HEK293 (cell line): ENCODE measurements around the gene JADE3.

Experiments used
- CTCF ChIA-PET: fragments of 350-600 bp; formaldehyde crosslinking; extraction: SDS; loops from one replicate; lab custom pipeline; 2021; ENCODE audit warnings: antibody characterized with exemption; lab: Yijun Ruan, JAX
- POLR2A ChIA-PET: fragments of 300-600 bp; formaldehyde crosslinking; extraction: SDS; loops from one replicate; lab custom pipeline; 2020; ENCODE audit warnings: antibody characterized with exemption, inconsistent platforms; lab: Yijun Ruan, JAX
- H3K27ac ChIP-seq: fragments of 200-500 bp; sonication (Bioruptor generic); 2 replicates; pipeline ENCODE4 v1.5.1; 2014; ENCODE audit warnings: low read depth, low read length, control low read depth, inconsistent platforms; ENCODE audit errors: extremely low read depth
- H3K36me3 ChIP-seq, 2 experiments: fragments of 200-500 bp in 1 of 2; sonication (Bioruptor generic) in 1 of 2; 1 replicate in 1 of 2; 2 replicates in 1 of 2; pipeline ENCODE4 v1.5.1; 2014 to 2017; ENCODE audit warnings: inconsistent platforms in 2 of 2, low read length in 2 of 2; ENCODE audit not compliant: control insufficient read depth in 2 of 2, insufficient read depth in 1 of 2
- H3K4me1 ChIP-seq: fragments of 200-500 bp; sonication (Bioruptor generic); 2 replicates; pipeline ENCODE4 v1.5.1; 2014; ENCODE audit warnings: mild to moderate bottlenecking, low read length, inconsistent platforms; ENCODE audit not compliant: control insufficient read depth, insufficient read depth
- H3K4me3 ChIP-seq: 2 replicates; pipeline ENCODE4 v1.5.1; 2011; ENCODE audit warnings: low read depth, mild to moderate bottlenecking, control low read depth, low read length, moderate library complexity
- H3K9me3 ChIP-seq: fragments of 200-500 bp; sonication (Bioruptor generic); 2 replicates; pipeline ENCODE4 v1.5.1; 2014; ENCODE audit warnings: low read depth, low read length, inconsistent platforms; ENCODE audit not compliant: control insufficient read depth, insufficient read depth
- MYNN ChIP-seq: fragments of 450-650 bp; formaldehyde crosslinking; IDR thresholded peaks from 2 replicates; pipeline ENCODE4 v1.5.1; 2016; ENCODE audit warnings: missing biosample characterization, missing genetic modification characterization, borderline replicate concordance
- SP2 ChIP-seq: fragments of 450-650 bp; formaldehyde crosslinking; IDR thresholded peaks from 2 replicates; pipeline ENCODE4 v1.5.1; 2016; ENCODE audit warnings: missing biosample characterization, missing genetic modification characterization
- SP7 ChIP-seq: fragments of 450-650 bp; formaldehyde crosslinking; IDR thresholded peaks from 2 replicates; pipeline ENCODE4 v1.5.1; 2016; ENCODE audit warnings: missing biosample characterization, missing genetic modification characterization
- ZNF133 ChIP-seq: fragments of 450-650 bp; formaldehyde crosslinking; IDR thresholded peaks from 2 replicates; pipeline ENCODE4 v1.5.1; 2016; ENCODE audit warnings: missing biosample characterization, missing genetic modification characterization
- ZNF19 ChIP-seq: fragments of 450-650 bp; formaldehyde crosslinking; IDR thresholded peaks from 2 replicates; pipeline ENCODE4; 2016; ENCODE audit warnings: missing biosample characterization, missing genetic modification characterization, low read depth
- ZNF223 ChIP-seq: fragments of 450-650 bp; formaldehyde crosslinking; IDR thresholded peaks from 2 replicates; pipeline ENCODE4 v1.5.1; 2016; ENCODE audit warnings: missing biosample characterization, missing genetic modification characterization
- ZNF248 ChIP-seq: fragments of 450-650 bp; formaldehyde crosslinking; IDR thresholded peaks from 2 replicates; pipeline ENCODE4 v1.5.1; 2017; ENCODE audit warnings: missing biosample characterization, missing genetic modification characterization
- ZNF341 ChIP-seq: fragments of 450-650 bp; formaldehyde crosslinking; IDR thresholded peaks from 2 replicates; pipeline ENCODE4; 2016; ENCODE audit warnings: low read depth, missing biosample characterization, missing genetic modification characterization
- ZNF366 ChIP-seq: fragments of 450-650 bp; formaldehyde crosslinking; conservative IDR thresholded peaks from 2 replicates; pipeline ENCODE4 v1.5.1; 2016; ENCODE audit warnings: missing biosample characterization, missing genetic modification characterization
- ZNF473 ChIP-seq: fragments of 450-650 bp; formaldehyde crosslinking; IDR thresholded peaks from 2 replicates; pipeline ENCODE4 v1.5.1; 2017; ENCODE audit warnings: missing biosample characterization, missing genetic modification characterization
- ZNF560 ChIP-seq: fragments of 450-650 bp; formaldehyde crosslinking; IDR thresholded peaks from 2 replicates; pipeline ENCODE4 v1.5.1; 2017; ENCODE audit warnings: missing biosample characterization, missing genetic modification characterization, borderline replicate concordance
- ZNF585B ChIP-seq: fragments of 450-650 bp; formaldehyde crosslinking; IDR thresholded peaks from 2 replicates; pipeline ENCODE4 v1.5.1; 2016; ENCODE audit warnings: missing biosample characterization, missing genetic modification characterization
- ZNF623 ChIP-seq: fragments of 450-650 bp; formaldehyde crosslinking; IDR thresholded peaks from 2 replicates; pipeline ENCODE4 v1.5.1; 2016; ENCODE audit warnings: missing biosample characterization, missing genetic modification characterization
- TF ChIP-seq, protein P1 (sequence below): fragments of 450-650 bp; formaldehyde crosslinking; IDR thresholded peaks from 2 replicates; pipeline ENCODE4 v1.5.1; 2016; ENCODE audit warnings: missing biosample characterization, missing genetic modification characterization
- TF ChIP-seq, protein P2 (sequence below): fragments of 450-650 bp; formaldehyde crosslinking; IDR thresholded peaks from 2 replicates; pipeline ENCODE4 v1.5.1; 2017; ENCODE audit warnings: missing biosample characterization, missing genetic modification characterization
- TF ChIP-seq, protein P3 (sequence below): fragments of 450-650 bp; formaldehyde crosslinking; IDR thresholded peaks from 2 replicates; pipeline ENCODE4 v1.5.1; 2016; ENCODE audit warnings: missing biosample characterization, missing genetic modification characterization, borderline replicate concordance
- TF ChIP-seq, protein P4 (sequence below): fragments of 450-650 bp; formaldehyde crosslinking; IDR thresholded peaks from 2 replicates; pipeline ENCODE4 v1.5.1; 2016; ENCODE audit warnings: missing biosample characterization, missing genetic modification characterization, borderline replicate concordance
- TF ChIP-seq, protein P5 (sequence below): fragments of 450-650 bp; formaldehyde crosslinking; IDR thresholded peaks from 2 replicates; pipeline ENCODE4 v1.5.1; 2016; ENCODE audit warnings: missing biosample characterization, missing genetic modification characterization

JADE3 gene

DNA sequence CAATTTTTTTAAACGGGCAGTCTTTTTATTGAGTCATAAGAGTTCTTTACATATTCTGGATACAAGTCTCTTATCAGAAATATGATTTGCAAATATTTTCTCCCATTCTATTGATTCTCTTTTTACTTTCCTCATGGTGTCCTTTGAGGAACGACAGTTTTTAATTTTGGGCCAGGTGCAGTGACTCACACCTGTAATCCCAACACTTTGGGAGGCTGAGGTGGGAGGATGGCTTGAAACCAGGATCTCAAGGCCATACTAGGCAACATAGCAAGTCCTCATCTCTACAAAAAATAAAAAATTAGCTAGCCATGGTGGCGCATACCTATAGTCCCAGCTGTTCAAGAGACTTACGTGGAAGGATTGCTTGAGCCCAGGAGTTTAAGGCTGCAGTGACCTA lies 99.9 kb downstream of the JADE3 start (continued):
- TF ChIP-seq, protein P1, sequence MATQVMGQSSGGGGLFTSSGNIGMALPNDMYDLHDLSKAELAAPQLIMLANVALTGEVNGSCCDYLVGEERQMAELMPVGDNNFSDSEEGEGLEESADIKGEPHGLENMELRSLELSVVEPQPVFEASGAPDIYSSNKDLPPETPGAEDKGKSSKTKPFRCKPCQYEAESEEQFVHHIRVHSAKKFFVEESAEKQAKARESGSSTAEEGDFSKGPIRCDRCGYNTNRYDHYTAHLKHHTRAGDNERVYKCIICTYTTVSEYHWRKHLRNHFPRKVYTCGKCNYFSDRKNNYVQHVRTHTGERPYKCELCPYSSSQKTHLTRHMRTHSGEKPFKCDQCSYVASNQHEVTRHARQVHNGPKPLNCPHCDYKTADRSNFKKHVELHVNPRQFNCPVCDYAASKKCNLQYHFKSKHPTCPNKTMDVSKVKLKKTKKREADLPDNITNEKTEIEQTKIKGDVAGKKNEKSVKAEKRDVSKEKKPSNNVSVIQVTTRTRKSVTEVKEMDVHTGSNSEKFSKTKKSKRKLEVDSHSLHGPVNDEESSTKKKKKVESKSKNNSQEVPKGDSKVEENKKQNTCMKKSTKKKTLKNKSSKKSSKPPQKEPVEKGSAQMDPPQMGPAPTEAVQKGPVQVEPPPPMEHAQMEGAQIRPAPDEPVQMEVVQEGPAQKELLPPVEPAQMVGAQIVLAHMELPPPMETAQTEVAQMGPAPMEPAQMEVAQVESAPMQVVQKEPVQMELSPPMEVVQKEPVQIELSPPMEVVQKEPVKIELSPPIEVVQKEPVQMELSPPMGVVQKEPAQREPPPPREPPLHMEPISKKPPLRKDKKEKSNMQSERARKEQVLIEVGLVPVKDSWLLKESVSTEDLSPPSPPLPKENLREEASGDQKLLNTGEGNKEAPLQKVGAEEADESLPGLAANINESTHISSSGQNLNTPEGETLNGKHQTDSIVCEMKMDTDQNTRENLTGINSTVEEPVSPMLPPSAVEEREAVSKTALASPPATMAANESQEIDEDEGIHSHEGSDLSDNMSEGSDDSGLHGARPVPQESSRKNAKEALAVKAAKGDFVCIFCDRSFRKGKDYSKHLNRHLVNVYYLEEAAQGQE (tag by site-specific recombination), result no peak
- TF ChIP-seq ZNF19 (tag by site-specific recombination) (no peak), ZNF366 (no peak), ZNF133 (tag by site-specific recombination) (no peak), ZNF341 (tag by site-specific recombination) (no peak), SP7 (tag by site-specific recombination) (no peak), ZNF248 (tag by site-specific recombination) (no peak), ZNF473 (no peak), MYNN (no peak), ZNF623 (tag by site-specific recombination) (no peak), ZNF585B (tag by site-specific recombination) (no peak)
- TF ChIP-seq, protein P2, sequence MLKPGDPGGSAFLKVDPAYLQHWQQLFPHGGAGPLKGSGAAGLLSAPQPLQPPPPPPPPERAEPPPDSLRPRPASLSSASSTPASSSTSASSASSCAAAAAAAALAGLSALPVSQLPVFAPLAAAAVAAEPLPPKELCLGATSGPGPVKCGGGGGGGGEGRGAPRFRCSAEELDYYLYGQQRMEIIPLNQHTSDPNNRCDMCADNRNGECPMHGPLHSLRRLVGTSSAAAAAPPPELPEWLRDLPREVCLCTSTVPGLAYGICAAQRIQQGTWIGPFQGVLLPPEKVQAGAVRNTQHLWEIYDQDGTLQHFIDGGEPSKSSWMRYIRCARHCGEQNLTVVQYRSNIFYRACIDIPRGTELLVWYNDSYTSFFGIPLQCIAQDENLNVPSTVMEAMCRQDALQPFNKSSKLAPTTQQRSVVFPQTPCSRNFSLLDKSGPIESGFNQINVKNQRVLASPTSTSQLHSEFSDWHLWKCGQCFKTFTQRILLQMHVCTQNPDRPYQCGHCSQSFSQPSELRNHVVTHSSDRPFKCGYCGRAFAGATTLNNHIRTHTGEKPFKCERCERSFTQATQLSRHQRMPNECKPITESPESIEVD (tag by site-specific recombination), result no peak
- TF ChIP-seq, protein P3, sequence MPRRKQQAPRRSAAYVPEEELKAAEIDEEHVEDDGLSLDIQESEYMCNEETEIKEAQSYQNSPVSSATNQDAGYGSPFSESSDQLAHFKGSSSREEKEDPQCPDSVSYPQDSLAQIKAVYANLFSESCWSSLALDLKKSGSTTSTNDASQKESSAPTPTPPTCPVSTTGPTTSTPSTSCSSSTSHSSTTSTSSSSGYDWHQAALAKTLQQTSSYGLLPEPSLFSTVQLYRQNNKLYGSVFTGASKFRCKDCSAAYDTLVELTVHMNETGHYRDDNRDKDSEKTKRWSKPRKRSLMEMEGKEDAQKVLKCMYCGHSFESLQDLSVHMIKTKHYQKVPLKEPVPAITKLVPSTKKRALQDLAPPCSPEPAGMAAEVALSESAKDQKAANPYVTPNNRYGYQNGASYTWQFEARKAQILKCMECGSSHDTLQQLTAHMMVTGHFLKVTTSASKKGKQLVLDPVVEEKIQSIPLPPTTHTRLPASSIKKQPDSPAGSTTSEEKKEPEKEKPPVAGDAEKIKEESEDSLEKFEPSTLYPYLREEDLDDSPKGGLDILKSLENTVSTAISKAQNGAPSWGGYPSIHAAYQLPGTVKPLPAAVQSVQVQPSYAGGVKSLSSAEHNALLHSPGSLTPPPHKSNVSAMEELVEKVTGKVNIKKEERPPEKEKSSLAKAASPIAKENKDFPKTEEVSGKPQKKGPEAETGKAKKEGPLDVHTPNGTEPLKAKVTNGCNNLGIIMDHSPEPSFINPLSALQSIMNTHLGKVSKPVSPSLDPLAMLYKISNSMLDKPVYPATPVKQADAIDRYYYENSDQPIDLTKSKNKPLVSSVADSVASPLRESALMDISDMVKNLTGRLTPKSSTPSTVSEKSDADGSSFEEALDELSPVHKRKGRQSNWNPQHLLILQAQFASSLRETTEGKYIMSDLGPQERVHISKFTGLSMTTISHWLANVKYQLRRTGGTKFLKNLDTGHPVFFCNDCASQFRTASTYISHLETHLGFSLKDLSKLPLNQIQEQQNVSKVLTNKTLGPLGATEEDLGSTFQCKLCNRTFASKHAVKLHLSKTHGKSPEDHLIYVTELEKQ (tag by site-specific recombination), result no peak

DNA sequence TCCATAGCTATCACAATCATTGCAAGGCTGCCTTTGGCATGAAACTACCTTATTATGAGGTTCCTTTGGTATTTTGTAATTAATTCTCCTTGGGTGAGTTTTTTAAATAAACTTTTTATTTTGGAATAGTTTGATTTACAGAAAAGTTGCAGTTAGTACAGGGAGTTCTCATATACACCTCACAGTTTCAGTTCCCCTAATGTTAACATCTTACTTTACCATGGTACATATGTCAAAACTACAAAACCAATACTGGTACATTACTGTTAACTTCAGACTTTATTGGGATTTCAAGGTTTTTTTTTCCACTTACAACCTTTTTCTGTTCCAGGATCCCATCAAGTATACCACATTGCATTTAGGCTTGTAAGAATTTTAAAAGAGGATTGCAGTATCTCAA lies 114.0 kb downstream of the JADE3 start:
- H3K4me3 ChIP-seq, result no peak overlapping the region
- ChIA-PET CTCF (interaction anchor here (0.7 to 2.7 kb wide), 4 partner anchors 30 to 307 kb away, joined by 3 to 14 read pairs (median 3); no protein-coding TSS in a partner anchor), POLR2A (no interaction called here)
- no peaks in the 10 kb centered on the region for H3K4me1 ChIP-seq
- H3K27ac ChIP-seq, result no peak overlapping the region
- H3K36me3 ChIP-seq, result peaks cover 0 to 7% of the 10 kb centered on the region in 2 experiments; a peak in 1 of 3 replicates
- H3K9me3 ChIP-seq, result no peaks in the 10 kb centered on the region
- TF ChIP-seq ZNF560 (tag by site-specific recombination) (no peak), SP2 (no peak), ZNF223 (tag by site-specific recombination) (no peak)
- TF ChIP-seq, protein P4, sequence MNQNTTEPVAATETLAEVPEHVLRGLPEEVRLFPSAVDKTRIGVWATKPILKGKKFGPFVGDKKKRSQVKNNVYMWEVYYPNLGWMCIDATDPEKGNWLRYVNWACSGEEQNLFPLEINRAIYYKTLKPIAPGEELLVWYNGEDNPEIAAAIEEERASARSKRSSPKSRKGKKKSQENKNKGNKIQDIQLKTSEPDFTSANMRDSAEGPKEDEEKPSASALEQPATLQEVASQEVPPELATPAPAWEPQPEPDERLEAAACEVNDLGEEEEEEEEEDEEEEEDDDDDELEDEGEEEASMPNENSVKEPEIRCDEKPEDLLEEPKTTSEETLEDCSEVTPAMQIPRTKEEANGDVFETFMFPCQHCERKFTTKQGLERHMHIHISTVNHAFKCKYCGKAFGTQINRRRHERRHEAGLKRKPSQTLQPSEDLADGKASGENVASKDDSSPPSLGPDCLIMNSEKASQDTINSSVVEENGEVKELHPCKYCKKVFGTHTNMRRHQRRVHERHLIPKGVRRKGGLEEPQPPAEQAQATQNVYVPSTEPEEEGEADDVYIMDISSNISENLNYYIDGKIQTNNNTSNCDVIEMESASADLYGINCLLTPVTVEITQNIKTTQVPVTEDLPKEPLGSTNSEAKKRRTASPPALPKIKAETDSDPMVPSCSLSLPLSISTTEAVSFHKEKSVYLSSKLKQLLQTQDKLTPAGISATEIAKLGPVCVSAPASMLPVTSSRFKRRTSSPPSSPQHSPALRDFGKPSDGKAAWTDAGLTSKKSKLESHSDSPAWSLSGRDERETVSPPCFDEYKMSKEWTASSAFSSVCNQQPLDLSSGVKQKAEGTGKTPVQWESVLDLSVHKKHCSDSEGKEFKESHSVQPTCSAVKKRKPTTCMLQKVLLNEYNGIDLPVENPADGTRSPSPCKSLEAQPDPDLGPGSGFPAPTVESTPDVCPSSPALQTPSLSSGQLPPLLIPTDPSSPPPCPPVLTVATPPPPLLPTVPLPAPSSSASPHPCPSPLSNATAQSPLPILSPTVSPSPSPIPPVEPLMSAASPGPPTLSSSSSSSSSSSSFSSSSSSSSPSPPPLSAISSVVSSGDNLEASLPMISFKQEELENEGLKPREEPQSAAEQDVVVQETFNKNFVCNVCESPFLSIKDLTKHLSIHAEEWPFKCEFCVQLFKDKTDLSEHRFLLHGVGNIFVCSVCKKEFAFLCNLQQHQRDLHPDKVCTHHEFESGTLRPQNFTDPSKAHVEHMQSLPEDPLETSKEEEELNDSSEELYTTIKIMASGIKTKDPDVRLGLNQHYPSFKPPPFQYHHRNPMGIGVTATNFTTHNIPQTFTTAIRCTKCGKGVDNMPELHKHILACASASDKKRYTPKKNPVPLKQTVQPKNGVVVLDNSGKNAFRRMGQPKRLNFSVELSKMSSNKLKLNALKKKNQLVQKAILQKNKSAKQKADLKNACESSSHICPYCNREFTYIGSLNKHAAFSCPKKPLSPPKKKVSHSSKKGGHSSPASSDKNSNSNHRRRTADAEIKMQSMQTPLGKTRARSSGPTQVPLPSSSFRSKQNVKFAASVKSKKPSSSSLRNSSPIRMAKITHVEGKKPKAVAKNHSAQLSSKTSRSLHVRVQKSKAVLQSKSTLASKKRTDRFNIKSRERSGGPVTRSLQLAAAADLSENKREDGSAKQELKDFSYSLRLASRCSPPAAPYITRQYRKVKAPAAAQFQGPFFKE, result no peak
- TF ChIP-seq, protein P5, sequence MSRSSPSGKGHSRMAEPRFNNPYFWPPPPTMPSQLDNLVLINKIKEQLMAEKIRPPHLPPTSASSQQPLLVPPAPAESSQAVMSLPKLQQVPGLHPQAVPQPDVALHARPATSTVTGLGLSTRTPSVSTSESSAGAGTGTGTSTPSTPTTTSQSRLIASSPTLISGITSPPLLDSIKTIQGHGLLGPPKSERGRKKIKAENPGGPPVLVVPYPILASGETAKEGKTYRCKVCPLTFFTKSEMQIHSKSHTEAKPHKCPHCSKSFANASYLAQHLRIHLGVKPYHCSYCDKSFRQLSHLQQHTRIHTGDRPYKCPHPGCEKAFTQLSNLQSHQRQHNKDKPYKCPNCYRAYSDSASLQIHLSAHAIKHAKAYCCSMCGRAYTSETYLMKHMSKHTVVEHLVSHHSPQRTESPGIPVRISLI (tag by site-specific recombination), result no peak
